ENCODE data around the gene APC2.

Gene APC2

GRCh38 chr19:1459479-1459878 lies 9.6 kb downstream of the APC2 start:
- no peak for TF ChIP-seq CTCF (IDR thresholded peaks at IDR 0.05; ENCODE audit: control insufficient read depth, insufficient read depth, low read depth, low read length, missing control alignments)

GRCh38 chr19:1460033-1460995 lies 10.4 kb downstream of the APC2 start:
- H3K4me3 ChIP-seq (ENCODE audit: control insufficient read depth, low read depth, low read length) = no peak overlapping the region
- TF ChIP-seq CTCF (IDR thresholded peaks at IDR 0.05; ENCODE audit: control insufficient read depth, insufficient read depth, low read depth, low read length, missing control alignments) = no peak
- no peak for DNase-seq (ENCODE audit: low read depth)

More at GRCh38 chr19:1459479-1459878, 9.6 kb downstream of the APC2 start:
- no peak for DNase-seq (ENCODE audit: low read depth)
- no peak overlapping the region for H3K4me3 ChIP-seq (ENCODE audit: control insufficient read depth, low read depth, low read length)

GRCh38 chr19:1461862-1462261 lies 11.9 kb downstream of the APC2 start:
- TF ChIP-seq CTCF (IDR thresholded peaks at IDR 0.05; ENCODE audit: control insufficient read depth, insufficient read depth, low read depth, low read length, missing control alignments) = no peak
- H3K4me3 ChIP-seq (ENCODE audit: control insufficient read depth, low read depth, low read length) = no peak overlapping the region
- DNase-seq (ENCODE audit: low read depth) = no peak

- TF ChIP-seq CTCF (IDR thresholded peaks at IDR 0.05; ENCODE audit: control insufficient read depth, insufficient read depth, low read depth, low read length, missing control alignments) = peak; percentile 61
- peak; percentile 18 for DNase-seq (ENCODE audit: low read depth)
- no peak overlapping the region for H3K4me3 ChIP-seq (ENCODE audit: control insufficient read depth, low read depth, low read length)
These were observed 15.5 kb downstream of the APC2 start for GRCh38 chr19:1465191-1466016.

- TF ChIP-seq CTCF (IDR thresholded peaks at IDR 0.05; ENCODE audit: control insufficient read depth, insufficient read depth, low read depth, low read length, missing control alignments) = no peak
- DNase-seq (ENCODE audit: low read depth) = no peak
- no peak overlapping the region for H3K4me3 ChIP-seq (ENCODE audit: control insufficient read depth, low read depth, low read length)
These were observed 16.1 kb downstream of the APC2 start for GRCh38 chr19:1466018-1466460.

GRCh38 chr19:1466461-1467214 lies 16.7 kb downstream of the APC2 start:
- TF ChIP-seq CTCF (IDR thresholded peaks at IDR 0.05; ENCODE audit: control insufficient read depth, insufficient read depth, low read depth, low read length, missing control alignments) = no peak
- DNase-seq (ENCODE audit: low read depth) = no peak
- no peak overlapping the region for H3K4me3 ChIP-seq (ENCODE audit: control insufficient read depth, low read depth, low read length)
